NK-92 (cell line): ENCODE data around the gene AKAP13.
"Not testable (repeated sequence)": the region's sequence is repeated elsewhere in the genome, so short reads cannot be mapped to it uniquely, and the experiment has no call there.

Experiments
- DNase-seq: peaks from one replicate; lab custom pipeline; 2025; ENCODE audit not compliant: unreplicated experiment; lab: John Stamatoyannopoulos, UW

Gene AKAP13

GRCh38 chr15:85380217-85380811 is at the start of gene AKAP13:
Gene AKAP13, plus strand, starts transcription at chr15:85380603. Its CDS starts 105,118 bp downstream, at chr15:85485721.
- DNase-seq: peak; percentile 92

DNA sequence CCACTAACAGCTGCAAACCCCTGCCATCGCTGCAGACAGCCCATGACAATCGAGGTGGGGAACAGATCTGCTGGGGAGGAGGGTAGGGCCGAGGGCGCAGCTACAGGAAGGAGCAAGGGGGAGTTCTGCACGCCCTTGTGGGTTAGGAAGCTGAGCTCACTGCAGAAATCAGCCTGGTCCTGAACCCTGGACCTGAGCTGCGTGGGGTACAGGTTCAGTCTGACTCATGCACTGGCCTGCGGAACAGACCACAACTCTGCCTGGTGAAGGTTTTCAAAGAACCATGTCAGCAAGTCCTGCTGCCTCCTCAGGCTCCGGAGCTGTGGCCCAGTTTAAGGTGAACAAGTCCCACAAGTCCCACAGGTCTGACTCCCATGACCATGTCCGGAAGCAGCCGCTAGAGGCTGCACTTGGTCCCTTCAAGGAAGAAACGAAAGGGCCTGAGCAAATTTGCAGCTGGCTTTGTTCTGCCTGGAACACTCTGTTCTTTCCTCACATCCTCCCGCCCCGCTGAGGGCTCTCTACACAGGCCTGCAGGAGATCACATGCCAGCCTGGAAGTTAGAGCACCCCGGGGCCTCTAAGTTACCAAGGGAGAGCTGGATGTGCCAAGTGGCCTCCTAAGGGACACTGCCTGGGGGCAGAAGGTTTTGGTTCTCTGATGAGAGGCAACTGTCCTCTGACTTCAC is 49.4 kb upstream of the AKAP13 start:
- DNase-seq: peak; percentile 60

DNA sequence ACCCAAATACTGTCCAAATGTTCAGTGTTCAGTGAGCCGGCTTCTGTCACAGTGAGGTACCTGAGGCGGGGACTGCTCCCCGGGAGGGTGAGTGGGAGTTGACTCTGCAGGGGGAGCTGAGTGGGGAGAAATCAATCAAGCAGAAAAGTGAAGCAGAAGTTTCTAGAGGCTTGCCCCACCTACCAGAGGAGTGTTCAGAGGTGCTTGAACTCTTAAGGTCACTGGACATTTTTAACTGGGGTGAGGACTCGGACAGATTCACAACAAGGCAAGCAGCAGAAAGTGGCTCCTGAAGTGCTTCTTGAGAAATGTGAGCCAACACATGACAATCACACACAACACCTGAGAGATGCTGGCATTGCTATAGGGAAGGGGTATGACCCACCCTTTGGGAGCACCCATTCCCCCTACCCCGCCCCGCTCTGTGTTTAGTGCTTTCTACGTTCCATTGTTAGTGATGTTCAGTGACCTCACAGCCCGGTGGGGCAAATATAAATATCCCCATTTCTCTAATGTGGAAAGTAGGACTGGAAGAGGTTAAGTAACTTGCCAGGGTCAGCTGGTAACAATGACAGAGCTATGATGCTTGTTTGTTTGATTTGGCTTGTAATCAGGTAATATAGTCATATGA is 48.6 kb upstream of the AKAP13 start:
- no peak for DNase-seq

DNA sequence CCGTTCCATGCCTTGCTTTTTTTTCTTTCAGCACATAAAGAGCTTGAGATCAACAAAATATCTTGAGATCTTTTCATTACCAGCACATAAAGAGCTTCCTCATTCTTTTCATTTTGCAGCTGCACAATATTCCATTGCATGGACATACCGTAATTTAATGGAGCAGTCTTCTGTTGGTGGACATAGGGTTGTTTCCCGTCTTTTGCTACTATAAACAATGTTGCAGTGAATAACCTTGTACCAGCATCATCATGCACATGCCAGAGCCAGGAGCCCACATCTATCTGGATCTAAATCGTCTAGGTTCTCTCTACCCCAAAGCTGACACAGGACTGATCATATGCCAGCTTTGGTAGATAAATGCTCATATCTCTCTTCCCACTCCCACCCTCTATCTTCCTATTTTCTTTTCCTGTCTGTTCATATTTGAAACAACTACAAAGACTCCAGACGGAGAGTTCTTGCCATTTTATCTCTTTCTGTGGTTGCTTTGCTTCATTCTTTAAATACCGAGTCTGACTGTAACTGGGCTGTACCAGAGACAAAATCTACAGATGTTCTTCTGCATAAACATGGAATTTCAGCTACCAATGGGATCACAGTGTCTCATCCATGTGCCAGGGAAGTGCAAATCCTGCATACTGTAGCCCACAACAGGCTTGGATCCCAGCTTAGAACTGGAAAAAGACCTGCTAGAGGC is 47.1 kb upstream of the AKAP13 start:
- DNase-seq: no peak

GRCh38 chr15:85334241-85334640 is 46.2 kb upstream of the AKAP13 start:
- no peak for DNase-seq

DNA sequence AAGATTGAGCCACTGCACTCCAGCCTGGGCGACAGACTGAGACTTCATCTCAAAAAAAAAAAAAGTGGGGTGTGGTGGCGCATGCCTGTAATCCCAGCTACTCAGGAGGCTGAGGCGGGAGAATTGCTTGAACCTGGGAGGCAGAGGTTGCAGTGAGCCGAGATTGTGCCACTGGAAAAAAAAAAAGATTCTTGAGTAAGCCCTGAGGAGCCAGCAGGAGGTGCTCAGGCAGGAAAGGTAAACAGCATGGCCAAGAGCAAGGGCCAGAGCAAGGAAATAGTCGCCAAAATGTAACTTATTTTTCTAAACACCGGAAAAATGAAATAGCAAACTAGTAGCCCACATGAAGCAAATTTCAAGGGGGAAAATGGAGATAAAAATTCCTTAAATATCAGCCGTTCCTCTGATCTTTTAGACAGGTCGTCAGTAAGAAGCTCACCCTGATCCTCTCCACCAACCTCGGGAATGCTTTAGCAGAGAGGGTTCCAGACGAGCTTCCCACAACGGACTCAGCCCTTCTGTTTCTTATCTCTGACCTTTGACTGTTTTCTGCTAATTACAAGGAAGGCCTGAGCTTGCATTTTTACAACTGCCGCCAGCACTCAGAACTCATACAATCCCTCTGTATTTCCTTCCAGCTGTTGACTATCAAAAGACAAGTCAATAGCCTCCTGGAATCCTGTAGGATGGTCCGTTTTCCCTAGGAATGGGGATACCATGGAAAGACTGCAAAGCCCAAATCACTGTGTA is 45.0 kb upstream of the AKAP13 start:
- DNase-seq: no peak

DNA sequence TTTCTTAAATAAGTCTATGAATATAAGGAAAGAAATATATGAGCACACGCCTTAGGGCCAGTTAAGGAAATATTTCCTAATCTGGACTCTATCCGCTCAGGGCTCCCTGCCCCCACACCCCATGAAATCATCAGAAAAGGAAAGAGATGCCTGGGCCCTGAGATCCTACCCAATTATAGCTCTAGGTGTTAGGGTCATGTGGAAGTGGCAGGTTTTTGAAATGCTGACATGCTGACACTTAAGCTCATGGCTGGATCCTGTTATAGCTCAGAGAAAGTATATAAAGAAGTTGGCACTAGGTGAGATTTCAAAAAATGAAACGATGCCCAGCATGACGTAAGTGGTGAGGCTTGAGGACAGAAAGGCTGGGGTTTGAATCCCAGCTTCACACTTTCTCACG is 43.5 kb upstream of the AKAP13 start:
- DNase-seq: no peak

DNA sequence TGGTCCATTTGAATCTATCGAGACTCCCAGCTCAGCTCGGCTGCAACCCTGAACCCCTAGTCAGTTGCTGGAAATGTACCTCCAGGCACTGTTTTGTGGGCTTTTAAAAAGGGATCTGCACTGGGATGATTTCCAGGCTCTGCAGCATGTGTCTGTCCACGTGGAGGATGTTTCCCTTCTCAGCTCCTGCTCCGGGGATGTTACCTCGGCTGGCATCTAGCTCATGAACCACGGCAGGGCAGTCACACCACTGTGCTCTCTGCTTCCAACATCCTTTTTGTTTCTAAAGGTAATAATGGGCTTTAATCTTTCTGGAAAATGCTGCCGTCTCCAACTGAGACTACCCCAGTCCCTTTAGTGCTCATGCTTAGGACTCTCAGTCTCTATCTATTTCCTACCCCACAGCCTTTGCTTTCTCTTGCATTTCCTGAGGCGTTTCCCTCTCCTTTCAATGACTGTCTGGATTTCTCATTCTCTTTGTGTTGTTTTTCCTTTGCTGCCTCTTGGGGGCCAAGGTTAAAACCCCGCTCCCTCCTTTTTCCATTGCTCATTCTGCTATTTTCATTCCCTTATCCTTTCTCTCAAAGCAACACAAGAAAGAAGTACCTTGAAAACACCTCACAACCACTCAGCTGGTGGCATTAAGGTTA is 42.9 kb upstream of the AKAP13 start:
- no peak for DNase-seq

DNA sequence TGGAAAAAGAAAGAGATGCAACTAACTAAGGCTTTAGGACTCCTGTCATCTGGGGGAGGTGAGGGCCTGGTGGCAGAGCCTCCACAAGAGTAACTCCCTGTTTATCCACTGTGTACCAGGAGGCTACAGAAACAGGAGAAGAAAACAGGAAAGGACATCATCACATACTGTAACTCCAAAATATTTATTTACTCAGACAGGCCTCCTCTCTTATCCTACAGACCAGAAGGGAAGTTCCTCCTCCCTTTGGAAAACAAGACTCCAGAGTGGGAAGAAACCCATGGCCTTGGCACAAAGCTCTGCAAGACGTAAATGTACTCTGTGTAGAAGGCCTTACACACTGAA is 40.1 kb upstream of the AKAP13 start:
- no peak for DNase-seq

DNA sequence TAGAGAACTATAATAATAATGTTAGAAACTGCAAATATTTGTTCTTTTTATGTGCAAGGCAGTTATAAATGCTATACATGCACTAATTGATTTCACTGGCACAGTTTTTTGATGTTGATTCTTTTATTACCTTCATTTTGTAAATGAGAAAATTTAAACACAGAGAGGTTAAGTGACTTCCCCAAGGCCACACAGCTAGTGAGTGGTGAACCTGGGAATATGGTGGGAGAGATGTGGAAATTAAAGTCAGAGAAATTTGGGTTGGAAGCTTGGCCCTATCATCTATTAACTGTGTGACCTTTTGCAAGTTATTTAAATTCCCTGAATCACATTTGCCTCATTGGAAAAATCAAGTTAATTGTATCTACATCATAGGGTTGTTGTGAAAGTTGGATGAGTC is 39.6 kb upstream of the AKAP13 start:
- no peak for DNase-seq

GRCh38 chr15:85342163-85342562 is 38.2 kb upstream of the AKAP13 start:
- DNase-seq: not testable (repeated sequence)

DNA sequence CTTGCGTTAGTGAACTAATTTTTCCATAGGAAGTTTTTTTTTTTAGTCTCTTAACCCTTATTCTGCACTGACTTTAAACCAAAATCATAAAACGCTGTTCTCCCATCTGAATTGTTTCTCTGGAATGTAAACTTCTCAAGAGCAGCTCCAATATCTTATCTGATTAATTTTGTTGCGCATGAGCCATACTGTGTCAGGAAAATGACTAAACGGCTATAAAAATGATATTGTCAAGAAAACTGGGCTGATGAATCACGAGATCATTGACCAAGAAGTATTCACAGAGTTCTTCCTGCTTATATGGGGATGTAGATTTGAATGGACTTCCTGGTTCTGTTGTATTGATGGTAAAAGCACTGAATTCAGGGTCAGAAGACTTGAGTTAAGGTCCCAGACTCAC is 37.0 kb upstream of the AKAP13 start:
- not testable (repeated sequence) for DNase-seq

DNA sequence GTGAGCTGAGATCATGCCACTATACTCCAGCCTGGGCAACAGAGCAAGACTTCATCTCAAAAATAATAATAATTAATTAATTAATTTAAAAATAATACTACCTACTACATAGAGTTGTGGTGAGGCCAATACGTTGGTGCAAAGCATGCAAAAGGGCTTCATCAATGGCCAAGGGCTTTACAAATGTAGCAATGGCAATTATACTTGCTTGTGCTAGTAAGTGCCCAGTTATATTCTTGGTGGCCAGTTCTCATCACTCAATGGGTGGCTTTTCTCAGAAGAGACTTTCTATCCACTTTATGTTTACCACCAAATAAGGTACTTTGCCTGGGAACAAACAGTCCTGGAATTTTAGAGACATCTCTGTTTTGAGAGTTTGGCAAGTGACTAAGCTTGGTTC is 36.2 kb upstream of the AKAP13 start:
- DNase-seq: not testable (repeated sequence)

GRCh38 chr15:85344653-85345114 is 35.7 kb upstream of the AKAP13 start:
- DNase-seq: not testable (repeated sequence)

GRCh38 chr15:85345196-85345918 is 35.0 kb upstream of the AKAP13 start:
- not testable (repeated sequence) for DNase-seq

DNA sequence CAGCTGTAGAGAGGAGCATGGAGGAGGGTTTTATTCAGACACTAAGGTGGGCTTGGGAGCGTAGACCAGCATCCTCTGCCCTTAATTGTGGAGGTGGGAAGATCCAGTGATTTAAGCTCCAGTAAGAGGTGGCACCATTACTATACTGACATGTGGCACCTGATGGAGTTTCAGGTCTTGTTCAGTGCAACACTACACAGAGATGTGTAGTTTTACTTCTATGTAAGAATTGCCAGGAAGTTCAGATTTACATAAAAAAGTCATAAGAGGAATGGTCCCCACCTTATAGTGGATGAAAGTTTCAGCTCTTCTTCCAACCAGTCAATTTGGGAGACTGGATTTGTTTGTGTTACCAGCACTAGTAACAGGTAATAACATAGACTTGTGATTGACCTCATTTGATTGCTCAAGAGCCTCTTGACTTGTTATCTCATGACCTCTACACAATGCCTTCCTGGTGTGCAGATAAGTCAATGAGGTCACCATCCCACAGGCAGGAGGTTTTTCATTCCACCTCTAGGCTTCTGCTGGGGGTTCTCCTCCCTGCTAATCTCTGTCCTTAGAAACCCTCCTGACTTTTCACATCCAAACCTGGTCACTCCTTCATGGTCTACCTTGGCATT is 33.8 kb upstream of the AKAP13 start:
- DNase-seq: not testable (repeated sequence)

GRCh38 chr15:85347264-85348047 is 32.9 kb upstream of the AKAP13 start:
- not testable (repeated sequence) for DNase-seq

DNA sequence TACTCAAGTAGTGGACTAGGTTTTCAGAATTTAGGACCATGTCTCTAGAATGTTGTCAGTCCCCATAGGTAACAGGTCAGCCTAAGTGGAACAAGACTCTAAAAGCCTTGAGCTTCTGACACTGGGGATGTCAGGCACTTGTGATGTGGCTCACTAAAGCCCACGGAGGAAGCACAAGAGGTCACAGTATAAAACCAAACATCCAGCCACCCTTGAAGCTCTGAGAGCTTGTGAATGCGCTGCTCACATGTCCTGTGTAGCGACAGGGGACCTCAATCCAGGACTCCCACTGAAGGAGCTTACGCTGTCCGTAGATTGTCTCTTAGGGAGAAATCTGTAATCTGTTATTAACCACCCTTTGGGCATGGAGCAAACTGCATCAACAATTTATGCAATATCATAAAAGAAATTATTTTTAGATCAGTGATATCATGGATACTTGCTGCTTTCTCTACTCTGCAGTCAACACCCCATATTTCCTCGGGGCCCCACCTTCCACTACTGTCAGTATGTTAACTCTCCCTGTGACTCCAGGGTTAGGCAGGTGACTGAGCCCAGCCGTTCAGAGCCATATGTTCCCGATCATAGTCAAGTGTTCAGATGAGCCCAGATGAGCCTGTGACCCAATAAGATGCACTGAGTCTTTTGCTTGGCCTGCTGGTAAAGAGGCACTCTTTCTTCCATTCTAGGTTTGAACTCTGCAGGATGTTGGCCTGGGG is 32.2 kb upstream of the AKAP13 start:
- not testable (repeated sequence) for DNase-seq
